WTC11 (cell line): ENCODE measurements around the gene ARV1. TPM values are rescaled to one million over a fixed set of nuclear protein-coding genes. Genes with fewer than 3 reads are reported as not detected.

ENCODE experiments used
- ATAC-seq: fragments of 200-7000 bp; cut with Tn5 transposase; 2 replicates; pipeline ENCODE4 v1.10.0; 2021; ENCODE audit warnings: mild to moderate bottlenecking, moderate library complexity
- CTCF ChIA-PET: fragments of 300-600 bp; sonication (Branson Sonifier 250); formaldehyde crosslinking; loops from one replicate; lab custom pipeline; 2021; ENCODE audit warnings: antibody characterized with exemption; lab: Charles Lee
- POLR2A ChIA-PET: fragments of 350-600 bp; sonication (Branson Sonifier 250); formaldehyde crosslinking; loops from one replicate; lab custom pipeline; 2021; ENCODE audit warnings: antibody characterized with exemption; lab: Charles Lee
- DNase-seq: peaks from one replicate; pipeline ENCODE4 v3.0.0; 2021; ENCODE audit warnings: low spot score
- H3K27ac Mint-ChIP-seq: 2 replicates; pipeline ENCODE4 v1.8.0; 2021; ENCODE audit warnings: mixed read lengths
- H3K27me3 Mint-ChIP-seq: 2 replicates; pipeline ENCODE4 v1.8.0; 2021; ENCODE audit warnings: low read depth, mild to moderate bottlenecking, moderate library complexity, mixed read lengths
- H3K36me3 Mint-ChIP-seq: 2 replicates; pipeline ENCODE4 v1.8.0; 2021; ENCODE audit warnings: mixed read lengths
- H3K4me1 Mint-ChIP-seq: 2 replicates; pipeline ENCODE4 v1.8.0; 2022; ENCODE audit warnings: mixed read lengths
- H3K4me3 Mint-ChIP-seq: 2 replicates; pipeline ENCODE4 v1.8.0; 2021; ENCODE audit warnings: mild to moderate bottlenecking, moderate library complexity, mixed read lengths
- H3K9me3 Mint-ChIP-seq: 2 replicates; pipeline ENCODE4 v1.8.0; 2021; ENCODE audit warnings: mixed read lengths
- AR ChIP-seq: fragments of 250-450 bp; sonication (Bioruptor Pico); IDR thresholded peaks from 2 replicates; pipeline ENCODE4 v1.9.0; 2021; ENCODE audit warnings: mild to moderate bottlenecking
- E2F5 ChIP-seq: sonication (generic); formaldehyde crosslinking; IDR thresholded peaks from 2 replicates; pipeline ENCODE4 v1.8.1; 2022; ENCODE audit warnings: mild to moderate bottlenecking, moderate library complexity, missing genetic modification reagents
- EMX1 ChIP-seq: fragments of 250-450 bp; sonication (Bioruptor Pico); IDR thresholded peaks from 2 replicates; pipeline ENCODE4 v1.8.0; 2021; ENCODE audit warnings: mild to moderate bottlenecking
- ERG ChIP-seq: fragments of 250-450 bp; sonication (Bioruptor Pico); IDR thresholded peaks from 2 replicates; pipeline ENCODE4 v1.8.0; 2021; ENCODE audit warnings: mild to moderate bottlenecking
- ESRRA ChIP-seq: sonication (generic); formaldehyde crosslinking; IDR thresholded peaks from 2 replicates; pipeline ENCODE4 v1.8.1; 2022; ENCODE audit warnings: mild to moderate bottlenecking, missing genetic modification reagents, borderline replicate concordance
- GRHL2 ChIP-seq: fragments of 250-450 bp; sonication (Bioruptor Pico); IDR thresholded peaks from 2 replicates; pipeline ENCODE4 v1.8.0; 2022; ENCODE audit warnings: mild to moderate bottlenecking, moderate library complexity; ENCODE audit not compliant: insufficient replicate concordance, severe bottlenecking
- GTF2I ChIP-seq: fragments of 250-450 bp; sonication (Bioruptor Pico); conservative IDR thresholded peaks from 2 replicates; pipeline ENCODE4 v1.4.0; 2021; ENCODE audit warnings: mild to moderate bottlenecking
- MAX ChIP-seq: sonication (generic); formaldehyde crosslinking; IDR thresholded peaks from 2 replicates; pipeline ENCODE4 v1.8.0; 2022; ENCODE audit warnings: mild to moderate bottlenecking, missing genetic modification reagents
- MLX ChIP-seq: sonication (generic); formaldehyde crosslinking; IDR thresholded peaks from 2 replicates; pipeline ENCODE4 v1.8.1; 2023; ENCODE audit warnings: mild to moderate bottlenecking, missing genetic modification reagents, moderate library complexity
- NFE2L1 ChIP-seq: sonication (generic); formaldehyde crosslinking; IDR thresholded peaks from 2 replicates; pipeline ENCODE4 v1.8.1; 2023; ENCODE audit warnings: missing genetic modification reagents
- NFYB ChIP-seq: sonication (generic); formaldehyde crosslinking; conservative IDR thresholded peaks from 2 replicates; pipeline ENCODE4 v1.8.0; 2022; ENCODE audit warnings: low read depth, missing genetic modification reagents
- NR1H2 ChIP-seq: sonication (generic); formaldehyde crosslinking; IDR thresholded peaks from 2 replicates; pipeline ENCODE4 v1.9.0; 2021; ENCODE audit warnings: mild to moderate bottlenecking, moderate library complexity, missing genetic modification reagents
- OVOL2 ChIP-seq: fragments of 250-450 bp; sonication (Bioruptor Pico); IDR thresholded peaks from 2 replicates; pipeline ENCODE4 v1.9.0; 2021; ENCODE audit warnings: mild to moderate bottlenecking, borderline replicate concordance
- PREB ChIP-seq: sonication (generic); formaldehyde crosslinking; IDR thresholded peaks from 2 replicates; pipeline ENCODE4 v1.8.1; 2022; ENCODE audit warnings: mild to moderate bottlenecking, missing genetic modification reagents, moderate library complexity, borderline replicate concordance
- SMAD3 ChIP-seq: sonication (generic); formaldehyde crosslinking; IDR thresholded peaks from 2 replicates; pipeline ENCODE4 v1.8.0; 2022; ENCODE audit warnings: missing genetic modification reagents, mild to moderate bottlenecking, borderline replicate concordance
- SP1 ChIP-seq: sonication (generic); formaldehyde crosslinking; conservative IDR thresholded peaks from 2 replicates; pipeline ENCODE4 v1.8.1; 2022; ENCODE audit warnings: missing genetic modification reagents
- STAT6 ChIP-seq: sonication (generic); formaldehyde crosslinking; conservative IDR thresholded peaks from 2 replicates; pipeline ENCODE4 v1.8.1; 2023; ENCODE audit warnings: mild to moderate bottlenecking, low read depth, missing genetic modification reagents, moderate library complexity
- ZBTB21 ChIP-seq: sonication (generic); formaldehyde crosslinking; IDR thresholded peaks from 2 replicates; pipeline ENCODE4 v1.8.1; 2023; ENCODE audit warnings: mild to moderate bottlenecking, missing genetic modification reagents, borderline replicate concordance
- ZBTB43 ChIP-seq: sonication (generic); formaldehyde crosslinking; IDR thresholded peaks from 2 replicates; pipeline ENCODE4 v1.8.1; 2023; ENCODE audit warnings: mild to moderate bottlenecking, missing genetic modification reagents
- ZNF317 ChIP-seq: sonication (generic); formaldehyde crosslinking; IDR thresholded peaks from 2 replicates; pipeline ENCODE4 v1.8.1; 2023; ENCODE audit warnings: low read depth, mild to moderate bottlenecking, moderate library complexity, missing genetic modification reagents, borderline replicate concordance
- ZSCAN18 ChIP-seq: fragments of 250-450 bp; sonication (Bioruptor Pico); IDR thresholded peaks from 2 replicates; pipeline ENCODE4 v2.1.2; 2022; ENCODE audit warnings: mild to moderate bottlenecking, moderate library complexity
- total RNA-seq: library from RNA; stranded (reverse); gene quantifications from 3 replicates; pipeline ENCODE4 v1.2.3, GENCODE V29; 2021

The ARV1 gene
- total RNA-seq, 1 experiment from 2014 or later, result 9.1 TPM

- TF ChIP-seq STAT6 (CRISPR knock-in tag) (no peak), NFYB (no peak), OVOL2 (no peak), SP1 (CRISPR knock-in tag) (no peak)
Observed at GRCh38 chr1:230957580-230957989, 21.3 kb upstream of the ARV1 start (continued).

GRCh38 chr1:230958370-230958769, 20.5 kb upstream of the ARV1 start:
- POLR2A ChIA-PET, result no interaction called here
- no peak overlapping the region for H3K27ac Mint-ChIP-seq
- ATAC-seq (no peak), DNase-seq (no peak)
- CTCF ChIA-PET, result interaction anchor here (1.0 kb wide), 1 partner anchor 11 kb away, joined by 3 read pairs; no protein-coding TSS in a partner anchor
- no peaks in the 10 kb centered on the region for H3K9me3 Mint-ChIP-seq
- no peak overlapping the region for H3K4me3 Mint-ChIP-seq
- no peaks in the 10 kb centered on the region for H3K4me1 Mint-ChIP-seq
- H3K36me3 Mint-ChIP-seq, result no peaks in the 10 kb centered on the region
- H3K27me3 Mint-ChIP-seq, result no peaks in the 10 kb centered on the region; the same call in 1 of the 2 replicates
- TF ChIP-seq GTF2I (CRISPR knock-in tag) (no peak), ZBTB43 (no peak), GRHL2 (CRISPR knock-in tag) (no peak), NFYB (no peak)

- H3K36me3 Mint-ChIP-seq, result no peaks in the 10 kb centered on the region
- CTCF ChIA-PET, result no interaction called here
- ATAC-seq, result no peak
- no peaks in the 10 kb centered on the region for H3K9me3 Mint-ChIP-seq
- no peak for DNase-seq
- no peak overlapping the region for H3K4me3 Mint-ChIP-seq
- H3K27ac Mint-ChIP-seq, result no peak overlapping the region
- peaks cover 5% of the 10 kb centered on the region for H3K27me3 Mint-ChIP-seq
- H3K4me1 Mint-ChIP-seq, result no peaks in the 10 kb centered on the region
- POLR2A ChIA-PET, result no interaction called here
- TF ChIP-seq NR1H2 (CRISPR knock-in tag), result no peak
- TF ChIP-seq ZBTB21 (CRISPR knock-in tag), result no peak
- no peak for TF ChIP-seq ESRRA (CRISPR knock-in tag)
- no peak for TF ChIP-seq ZNF317 (CRISPR knock-in tag)
- TF ChIP-seq PREB (CRISPR knock-in tag), result no peak
- TF ChIP-seq NFE2L1 (CRISPR knock-in tag), result no peak
- TF ChIP-seq EMX1 (CRISPR knock-in tag), result no peak
- no peak for TF ChIP-seq MAX
- no peak for TF ChIP-seq GRHL2 (CRISPR knock-in tag)
- no peak for TF ChIP-seq AR (CRISPR knock-in tag)
- no peak for TF ChIP-seq SMAD3 (CRISPR knock-in tag)
- no peak for TF ChIP-seq ERG (CRISPR knock-in tag)
- no peak for TF ChIP-seq MLX (CRISPR knock-in tag)
- no peak for TF ChIP-seq ZSCAN18
- TF ChIP-seq E2F5 (CRISPR knock-in tag), result no peak
Observed at GRCh38 chr1:230964896-230965295, 14.0 kb upstream of the ARV1 start.
